GM20431 (cell line): ENCODE measurements around the gene MYH11.
"Not testable (repeated sequence)": the region's sequence is repeated elsewhere in the genome, so short reads cannot be mapped to it uniquely, and the experiment has no call there.

ENCODE experiments used
- in situ Hi-C: fragments of 300-500 bp; cut with MseI, MboI; formaldehyde crosslinking; loops from one replicate; pipeline ENCODE4 v1.15.0; 2020; ENCODE audit warnings: low sequenced_read_pairs; ENCODE audit not compliant: unreplicated experiment

Gene MYH11

GRCh38 chr16:15658149-15658548 lies 198.7 kb downstream of the MYH11 start:
- in situ Hi-C loops, result no loop called here

GRCh38 chr16:15655561-15655960 lies 201.3 kb downstream of the MYH11 start:
- in situ Hi-C loops, result not testable (repeated sequence)

- in situ Hi-C loops, result no loop called here
These were observed 202.2 kb downstream of the MYH11 start for GRCh38 chr16:15654591-15654990.

- in situ Hi-C loops, result no loop called here
These were observed 203.6 kb downstream of the MYH11 start for GRCh38 chr16:15653227-15653626.
